IPS-20b (cell line): ENCODE measurements around the gene ITGA2.
A peak's percentile ranks its signal among the peaks of the same experiment; 100 is the strongest.

Source experiments
- H3K27ac ChIP-seq: one replicate; pipeline ENCODE4 v1.5.1; 2013; ENCODE audit warnings: low read length
- H3K27me3 ChIP-seq: 2 replicates; pipeline ENCODE4 v1.6.1; 2013; ENCODE audit warnings: mild to moderate bottlenecking, low read length, inconsistent platforms; ENCODE audit not compliant: insufficient read depth
- H3K36me3 ChIP-seq: 2 replicates; pipeline ENCODE4 v1.6.1; 2013; ENCODE audit warnings: low read depth, mild to moderate bottlenecking, inconsistent platforms, low read length, moderate library complexity; ENCODE audit not compliant: insufficient read depth
- H3K4me1 ChIP-seq: 2 replicates; pipeline ENCODE4 v1.6.1; 2013; ENCODE audit warnings: mild to moderate bottlenecking, control low read depth, inconsistent platforms, low read length, moderate library complexity; ENCODE audit not compliant: insufficient read depth
- H3K4me3 ChIP-seq: 2 replicates; pipeline ENCODE4 v1.5.1; 2013; ENCODE audit warnings: mild to moderate bottlenecking, low read length, inconsistent platforms
- H3K9ac ChIP-seq: 2 replicates; pipeline ENCODE4 v1.6.1; 2013; ENCODE audit warnings: low read depth, mild to moderate bottlenecking, inconsistent platforms, low read length, moderate library complexity
- H3K9me3 ChIP-seq: 2 replicates; pipeline ENCODE4 v1.6.1; 2013; ENCODE audit warnings: mild to moderate bottlenecking, low read depth, low read length, inconsistent platforms; ENCODE audit not compliant: insufficient read depth

The ITGA2 gene

DNA sequence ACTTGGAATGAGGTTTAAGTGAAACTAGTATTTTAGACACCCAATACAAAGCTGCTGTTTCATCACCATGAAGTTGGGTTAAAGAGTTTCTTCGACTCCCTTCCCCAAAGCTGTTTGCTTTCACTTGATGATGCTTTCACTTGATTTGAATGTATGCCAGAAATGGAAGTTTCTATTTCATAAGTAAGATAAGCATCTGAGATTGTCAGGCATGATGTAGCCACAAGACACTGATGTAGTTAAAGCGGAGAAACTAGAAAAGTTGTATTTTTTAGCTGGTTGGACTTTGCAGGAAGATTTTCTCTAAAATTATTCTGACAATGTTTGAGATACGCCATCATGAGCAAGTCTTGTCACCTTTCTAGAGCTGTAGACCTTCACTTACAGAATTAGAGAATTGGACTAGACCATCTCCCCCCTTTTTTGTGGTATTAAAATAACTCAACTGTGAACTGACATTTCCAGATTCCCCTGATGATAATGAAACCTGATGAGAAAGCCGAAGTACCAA lies 100.4 kb downstream of the ITGA2 start:
- no peaks in the 10 kb centered on the region for H3K36me3 ChIP-seq
- H3K4me3 ChIP-seq, result no peak overlapping the region
- H3K9me3 ChIP-seq, result no peaks in the 10 kb centered on the region
- H3K9ac ChIP-seq, result no peak overlapping the region
- H3K27ac ChIP-seq, result no peak overlapping the region
- no peaks in the 10 kb centered on the region for H3K27me3 ChIP-seq
- no peaks in the 10 kb centered on the region for H3K4me1 ChIP-seq

DNA sequence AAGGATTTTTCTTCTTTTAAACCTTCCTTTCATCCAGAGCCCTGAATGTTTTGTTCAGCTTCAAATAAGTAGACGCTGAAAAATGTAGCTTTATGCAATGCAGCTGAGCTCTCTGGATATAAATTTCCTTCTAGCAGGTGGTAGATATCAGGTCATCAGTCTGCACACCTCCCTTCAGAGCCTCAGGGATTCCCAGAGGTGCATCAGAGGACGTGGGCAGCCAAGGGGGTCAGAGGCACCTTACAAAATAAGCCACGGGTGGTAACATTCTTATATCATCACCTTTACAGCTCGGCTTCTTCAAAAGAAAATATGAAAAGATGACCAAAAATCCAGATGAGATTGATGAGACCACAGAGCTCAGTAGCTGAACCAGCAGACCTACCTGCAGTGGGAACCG lies 101.1 kb downstream of the ITGA2 start:
- Histone ChIP-seq H3K27me3 (no peaks in the 10 kb centered on the region), H3K27ac (no peak overlapping the region), H3K9ac (no peak overlapping the region), H3K4me1 (no peaks in the 10 kb centered on the region), H3K9me3 (no peaks in the 10 kb centered on the region), H3K4me3 (no peak overlapping the region), H3K36me3 (no peaks in the 10 kb centered on the region)

DNA sequence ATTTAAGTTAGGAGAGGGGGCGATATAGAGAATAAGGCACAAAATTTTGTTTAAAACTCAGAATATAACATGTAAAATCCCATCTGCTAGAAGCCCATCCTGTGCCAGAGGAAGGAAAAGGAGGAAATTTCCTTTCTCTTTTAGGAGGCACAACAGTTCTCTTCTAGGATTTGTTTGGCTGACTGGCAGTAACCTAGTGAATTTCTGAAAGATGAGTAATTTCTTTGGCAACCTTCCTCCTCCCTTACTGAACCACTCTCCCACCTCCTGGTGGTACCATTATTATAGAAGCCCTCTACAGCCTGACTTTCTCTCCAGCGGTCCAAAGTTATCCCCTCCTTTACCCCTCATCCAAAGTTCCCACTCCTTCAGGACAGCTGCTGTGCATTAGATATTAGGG lies 102.1 kb downstream of the ITGA2 start:
- Histone ChIP-seq H3K9ac (no peak overlapping the region), H3K27me3 (no peaks in the 10 kb centered on the region), H3K27ac (no peak overlapping the region), H3K36me3 (no peaks in the 10 kb centered on the region), H3K4me1 (no peaks in the 10 kb centered on the region), H3K4me3 (no peak overlapping the region), H3K9me3 (no peaks in the 10 kb centered on the region)

DNA sequence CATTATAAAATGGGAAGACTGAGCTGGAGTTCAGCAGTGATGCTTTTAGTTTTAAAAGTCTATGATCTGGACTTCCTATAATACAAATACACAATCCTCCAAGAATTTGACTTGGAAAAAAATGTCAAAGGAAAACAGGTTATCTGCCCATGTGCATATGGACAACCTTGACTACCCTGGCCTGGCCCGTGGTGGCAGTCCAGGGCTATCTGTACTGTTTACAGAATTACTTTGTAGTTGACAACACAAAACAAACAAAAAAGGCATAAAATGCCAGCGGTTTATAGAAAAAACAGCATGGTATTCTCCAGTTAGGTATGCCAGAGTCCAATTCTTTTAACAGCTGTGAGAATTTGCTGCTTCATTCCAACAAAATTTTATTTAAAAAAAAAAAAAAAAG lies 103.1 kb downstream of the ITGA2 start:
- Histone ChIP-seq H3K9me3 (no peaks in the 10 kb centered on the region), H3K36me3 (peaks cover 4% of the 10 kb centered on the region; the same call in 1 of the 2 replicates), H3K4me1 (no peaks in the 10 kb centered on the region)

DNA sequence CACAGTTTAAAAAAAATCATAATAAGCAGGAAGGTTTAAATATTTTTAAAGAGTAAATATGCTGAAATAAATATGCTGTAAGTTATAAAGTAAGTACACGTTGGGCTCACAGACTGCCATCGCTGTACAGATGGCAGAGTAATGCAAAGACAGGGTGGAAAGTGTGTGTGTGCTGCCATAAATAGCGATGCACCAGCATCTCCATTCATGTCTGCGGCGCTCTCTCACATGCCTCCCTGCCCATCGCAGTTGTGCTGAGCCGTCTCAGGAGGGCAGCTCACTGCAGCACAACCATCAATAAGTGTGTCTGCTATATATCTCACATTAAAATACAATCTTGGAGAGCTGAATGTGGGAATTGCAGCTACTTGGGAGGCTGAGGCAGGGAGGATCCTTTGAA lies 106.1 kb downstream of the ITGA2 start:
- Histone ChIP-seq H3K27me3 (no peaks in the 10 kb centered on the region), H3K4me3 (no peak overlapping the region), H3K27ac (no peak overlapping the region), H3K36me3 (peaks cover 18% of the 10 kb centered on the region; the same call in 1 of the 2 replicates), H3K9me3 (no peaks in the 10 kb centered on the region), H3K4me1 (no peaks in the 10 kb centered on the region), H3K9ac (no peak overlapping the region)

More for the DNA sequence above, 103.1 kb downstream of the ITGA2 start:
- Histone ChIP-seq H3K9ac (no peak overlapping the region), H3K4me3 (no peak overlapping the region), H3K27ac (no peak overlapping the region), H3K27me3 (no peaks in the 10 kb centered on the region)

DNA sequence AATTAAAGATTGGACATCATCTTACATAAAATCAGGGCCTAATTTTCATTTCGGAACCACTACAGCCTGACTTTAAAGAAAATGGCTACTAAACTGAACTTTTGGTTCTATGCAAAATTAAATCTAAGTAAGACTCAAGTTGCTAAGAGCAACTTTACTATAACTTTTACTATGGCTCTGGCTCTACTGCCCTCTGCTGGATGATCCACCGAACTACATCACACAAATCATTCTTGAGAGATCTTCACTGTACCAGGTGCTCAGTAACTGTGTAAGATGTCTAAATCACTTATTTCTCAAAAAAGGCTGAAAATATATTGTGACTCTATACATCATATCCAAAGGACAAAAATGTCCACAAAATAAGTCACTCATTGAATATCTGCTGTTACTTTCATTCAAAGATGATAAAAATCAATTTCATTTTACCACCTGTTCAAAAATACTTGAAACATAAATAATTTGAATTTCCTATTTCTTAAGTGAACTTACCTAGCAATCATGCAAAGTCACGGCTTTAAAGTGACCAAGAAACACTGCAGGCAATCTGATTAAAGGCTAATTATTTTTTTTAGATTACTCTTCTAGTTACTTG lies 106.9 kb downstream of the ITGA2 start:
- no peaks in the 10 kb centered on the region for H3K9me3 ChIP-seq
- no peaks in the 10 kb centered on the region for H3K4me1 ChIP-seq
- no peak overlapping the region for H3K4me3 ChIP-seq
- peaks cover 18% of the 10 kb centered on the region; the same call in 1 of the 2 replicates for H3K36me3 ChIP-seq
- H3K9ac ChIP-seq, result no peak overlapping the region
- H3K27ac ChIP-seq, result no peak overlapping the region
- H3K27me3 ChIP-seq, result no peaks in the 10 kb centered on the region

DNA sequence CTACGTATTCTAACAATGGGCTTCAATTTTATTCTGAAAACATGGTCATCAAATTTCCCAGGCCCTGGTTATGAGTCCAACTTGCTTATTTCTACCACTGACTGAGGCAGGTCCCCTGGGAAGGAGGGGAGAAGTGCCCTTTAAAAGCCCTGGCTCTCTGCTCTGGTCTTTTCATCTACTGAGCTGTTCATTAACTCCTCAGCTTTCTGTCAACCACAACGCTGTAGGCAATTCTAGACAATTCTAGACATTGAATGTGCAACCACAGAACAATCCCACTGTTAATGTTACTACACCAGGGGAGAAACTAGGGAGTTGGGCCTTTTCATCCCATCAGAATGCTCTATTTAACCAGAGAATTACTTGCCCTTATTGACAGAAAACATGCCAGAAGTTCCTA lies 110.4 kb downstream of the ITGA2 start:
- H3K36me3 ChIP-seq, result peaks cover 18% of the 10 kb centered on the region; the same call in 1 of the 2 replicates
- H3K4me3 ChIP-seq, result no peak overlapping the region
- H3K9ac ChIP-seq, result no peak overlapping the region
- no peaks in the 10 kb centered on the region for H3K27me3 ChIP-seq
- no peaks in the 10 kb centered on the region for H3K4me1 ChIP-seq
- H3K9me3 ChIP-seq, result no peaks in the 10 kb centered on the region
- no peak overlapping the region for H3K27ac ChIP-seq

DNA sequence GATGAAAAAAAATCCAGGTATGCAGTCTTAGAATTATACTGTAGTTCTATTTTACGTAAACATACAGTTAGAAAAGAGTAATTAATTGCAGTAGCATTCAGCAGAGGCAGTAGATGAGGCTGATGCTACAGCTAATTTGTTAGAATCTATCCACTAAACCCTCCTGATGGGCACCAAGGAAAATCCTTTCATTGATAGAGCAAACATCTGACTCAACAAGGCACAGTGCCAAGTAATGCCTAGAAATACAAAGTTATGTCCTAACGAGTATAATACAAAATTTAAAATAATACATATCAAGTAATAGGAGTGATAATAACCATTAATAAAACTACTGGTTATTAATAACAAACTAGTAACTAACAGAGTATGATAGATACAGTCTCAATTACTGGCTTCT lies 111.5 kb downstream of the ITGA2 start:
- H3K9me3 ChIP-seq, result no peaks in the 10 kb centered on the region
- H3K9ac ChIP-seq, result no peak overlapping the region
- H3K4me1 ChIP-seq, result no peaks in the 10 kb centered on the region
- no peak overlapping the region for H3K4me3 ChIP-seq
- H3K36me3 ChIP-seq, result peaks cover 18% of the 10 kb centered on the region; the same call in 1 of the 2 replicates
- H3K27me3 ChIP-seq, result no peaks in the 10 kb centered on the region
- H3K27ac ChIP-seq, result no peak overlapping the region

DNA sequence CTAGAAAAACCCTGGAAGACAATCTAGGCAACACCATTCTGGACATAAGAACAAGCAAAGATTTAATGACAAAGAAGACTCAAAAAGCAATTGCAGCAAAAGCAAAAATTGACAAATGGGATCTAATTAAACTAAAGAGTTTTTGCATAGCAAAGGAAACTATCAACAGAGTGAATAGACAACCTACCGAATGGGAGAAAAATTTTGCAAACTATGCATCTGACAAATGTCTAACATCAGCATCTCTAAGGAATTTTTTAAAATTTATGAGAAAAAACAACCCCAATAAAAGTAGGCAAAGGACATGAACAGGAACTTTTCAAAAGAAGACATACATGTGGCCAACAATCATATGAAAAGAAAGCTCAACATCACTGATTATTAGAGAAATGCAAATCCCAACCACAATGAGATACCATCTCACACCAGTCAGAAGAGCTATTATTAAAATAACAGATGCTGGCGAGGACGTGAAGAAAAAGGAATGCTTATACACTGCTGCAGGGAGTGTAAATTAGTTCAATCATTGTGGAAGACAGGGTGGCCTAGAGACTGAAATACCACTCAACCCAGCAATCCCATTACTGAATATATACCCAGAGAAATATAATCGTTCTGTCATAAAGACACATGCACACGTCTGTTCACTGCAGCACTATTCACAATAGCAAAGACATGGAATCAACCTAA lies 116.6 kb downstream of the ITGA2 start:
- no peak overlapping the region for H3K9ac ChIP-seq
- no peak overlapping the region for H3K4me3 ChIP-seq
- H3K4me1 ChIP-seq, result peaks cover 12% of the 10 kb centered on the region; the same call in 1 of the 2 replicates
- H3K9me3 ChIP-seq, result no peaks in the 10 kb centered on the region
- H3K27me3 ChIP-seq, result peaks cover 8% of the 10 kb centered on the region; the same call in 1 of the 2 replicates
- no peaks in the 10 kb centered on the region for H3K36me3 ChIP-seq
- no peak overlapping the region for H3K27ac ChIP-seq

DNA sequence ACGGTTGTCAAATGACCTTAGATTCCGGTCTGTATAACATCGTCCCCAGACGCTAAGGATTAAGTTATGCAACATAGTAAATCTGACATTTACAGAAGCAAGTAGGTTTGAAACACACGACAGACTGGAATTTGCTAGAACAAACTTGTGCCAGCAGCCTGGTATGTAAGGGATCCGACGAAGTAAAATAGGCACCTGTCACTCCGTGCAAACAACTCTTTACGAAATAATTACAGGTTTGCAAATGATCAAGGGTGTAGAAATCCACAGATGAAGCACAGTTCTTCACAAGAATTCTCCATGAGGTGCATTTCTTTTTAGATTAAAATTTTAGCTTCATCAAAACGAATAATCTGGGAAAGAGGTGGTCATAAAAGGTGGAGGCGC lies 119.9 kb downstream of the ITGA2 start:
- H3K9me3 ChIP-seq, result no peaks in the 10 kb centered on the region
- peaks cover 14% of the 10 kb centered on the region; the same call in 1 of the 2 replicates for H3K4me1 ChIP-seq
- no peaks in the 10 kb centered on the region for H3K36me3 ChIP-seq
- H3K27me3 ChIP-seq, result peaks cover 8% of the 10 kb centered on the region; the same call in 1 of the 2 replicates
- peak overlapping the region; percentile 83; the same call in 1 of the 2 replicates for H3K9ac ChIP-seq
- H3K4me3 ChIP-seq, result peak overlapping the region; percentile 93
- H3K27ac ChIP-seq, result no peak overlapping the region

DNA sequence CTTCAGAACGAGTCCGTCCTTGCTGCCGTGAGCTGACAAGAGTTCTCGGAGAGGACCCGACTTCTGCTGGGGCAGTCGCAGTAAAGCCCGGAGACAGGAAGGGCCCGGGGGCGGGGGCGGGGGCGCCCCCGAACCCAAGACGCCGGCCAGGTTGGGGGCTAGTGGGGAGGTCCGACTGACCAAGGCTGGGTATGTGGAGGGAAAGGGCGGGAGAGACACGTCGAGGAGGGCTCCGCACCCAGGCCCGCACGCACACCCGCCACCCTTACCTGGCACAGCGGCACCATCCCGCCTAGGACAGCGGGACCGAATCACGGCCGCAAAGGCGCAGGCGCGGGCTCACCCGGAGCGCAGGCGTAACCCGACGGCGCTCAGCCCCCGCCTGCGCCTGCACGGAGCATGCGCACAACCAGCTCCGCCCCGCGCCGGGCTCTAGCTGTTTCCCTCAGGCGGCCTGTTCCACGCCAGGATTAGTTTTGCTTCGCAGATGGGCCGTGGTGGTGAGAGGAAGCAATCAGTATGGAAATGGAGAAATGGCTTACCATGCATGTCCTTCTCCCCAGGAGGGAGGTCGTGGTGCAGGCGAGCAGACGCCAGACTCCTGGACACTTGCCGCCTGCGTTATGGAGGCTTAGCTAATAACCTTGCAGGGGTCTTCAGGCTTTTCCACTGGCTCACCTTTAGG lies 120.4 kb downstream of the ITGA2 start, which contains the start of gene MOCS2:
MOCS2 (minus strand) TSS at position 315 of the 685 bp plus-strand sequence. CDS start 2,583 bp downstream, outside the sequence.
- Histone ChIP-seq H3K27ac (no peak within 1 kb of the TSS), H3K4me1 (peaks cover 14% of the 10 kb centered on the region), H3K36me3 (no peaks in the 10 kb centered on the region), H3K27me3 (peaks cover 8% of the 10 kb centered on the region; the same call in 1 of the 2 replicates), H3K4me3 (peak within 1 kb of the TSS; percentile 93), H3K9ac (peak within 1 kb of the TSS; percentile 83), H3K9me3 (no peaks in the 10 kb centered on the region)
